Mesothelial cell of epicardium (in vitro differentiated cells): ENCODE results near the gene ANKRD33B. TPM values are rescaled to one million over a fixed set of nuclear protein-coding genes. Genes with fewer than 3 reads are reported as not detected.

Experiments
- DNase-seq, 2 experiments: peaks; one replicate each; pipeline ENCODE4 v3.0.0; 2021; ENCODE audit warnings: low spot score in 2 of 2; ENCODE audit not compliant: unreplicated experiment in 2 of 2
- H3K27ac Mint-ChIP-seq: 2 replicates; pipeline ENCODE4 v1.8.0; 2021; ENCODE audit warnings: mixed read lengths
- H3K27me3 Mint-ChIP-seq: 2 replicates; pipeline ENCODE4 v1.8.0; 2021; ENCODE audit warnings: low read depth, mixed read lengths
- H3K36me3 Mint-ChIP-seq: 2 replicates; pipeline ENCODE4 v1.8.0; 2021; ENCODE audit warnings: mixed read lengths
- H3K4me1 Mint-ChIP-seq: 2 replicates; pipeline ENCODE4 v1.8.0; 2021; ENCODE audit warnings: mixed read lengths
- H3K4me3 Mint-ChIP-seq: 2 replicates; pipeline ENCODE4 v1.8.0; 2021; ENCODE audit warnings: mild to moderate bottlenecking, moderate library complexity, mixed read lengths
- H3K9me3 Mint-ChIP-seq: 2 replicates; pipeline ENCODE4 v1.8.0; 2021; ENCODE audit warnings: mixed read lengths
- CTCF ChIP-seq: fragments of 200-600 bp; sonication (generic); IDR thresholded peaks from one replicate; pipeline ENCODE4 v1.5.0; 2021; ENCODE audit warnings: antibody characterized with exemption; ENCODE audit not compliant: unreplicated experiment
- total RNA-seq: library from RNA; stranded (reverse); gene quantifications from 3 replicates; pipeline ENCODE4 v1.2.1, GENCODE V29; 2021

ANKRD33B gene
- total RNA-seq, 1 donor from 2014 or later = 3.8 TPM

- DNase-seq = no peak
- H3K9me3 Mint-ChIP-seq = no peaks in the 10 kb centered on the region
- H3K4me1 Mint-ChIP-seq = peaks cover 33% of the 10 kb centered on the region
- TF ChIP-seq CTCF = no peak
- H3K4me3 Mint-ChIP-seq = no peak overlapping the region
- H3K36me3 Mint-ChIP-seq = no peaks in the 10 kb centered on the region
- H3K27me3 Mint-ChIP-seq = no peaks in the 10 kb centered on the region
- no peak overlapping the region for H3K27ac Mint-ChIP-seq
These were observed 24.8 kb upstream of the ANKRD33B start for GRCh38 chr5:10538789-10539686.

GRCh38 chr5:10539687-10539998, 24.2 kb upstream of the ANKRD33B start:
- no peak for TF ChIP-seq CTCF
- DNase-seq = no peak
- peaks cover 33% of the 10 kb centered on the region for H3K4me1 Mint-ChIP-seq
- no peak overlapping the region for H3K4me3 Mint-ChIP-seq
- H3K9me3 Mint-ChIP-seq = no peaks in the 10 kb centered on the region
- H3K27me3 Mint-ChIP-seq = peaks cover 2% of the 10 kb centered on the region
- no peak overlapping the region for H3K27ac Mint-ChIP-seq
- no peaks in the 10 kb centered on the region for H3K36me3 Mint-ChIP-seq

- Mint-ChIP-seq H3K27ac (no peak overlapping the region), H3K4me3 (no peak overlapping the region), H3K36me3 (no peaks in the 10 kb centered on the region), H3K27me3 (peaks cover 2% of the 10 kb centered on the region), H3K4me1 (peaks cover 33% of the 10 kb centered on the region), H3K9me3 (no peaks in the 10 kb centered on the region)
- no peak for TF ChIP-seq CTCF
- no peak for DNase-seq
These were observed 23.8 kb upstream of the ANKRD33B start for GRCh38 chr5:10540036-10540544.

- H3K4me3 Mint-ChIP-seq = no peak overlapping the region
- DNase-seq = no peak
- H3K36me3 Mint-ChIP-seq = no peaks in the 10 kb centered on the region
- H3K27me3 Mint-ChIP-seq = peaks cover 5% of the 10 kb centered on the region
- no peaks in the 10 kb centered on the region for H3K9me3 Mint-ChIP-seq
- H3K27ac Mint-ChIP-seq = no peak overlapping the region
- peaks cover 33% of the 10 kb centered on the region for H3K4me1 Mint-ChIP-seq
- TF ChIP-seq CTCF = no peak
These were observed 22.8 kb upstream of the ANKRD33B start for GRCh38 chr5:10540951-10541646.

- no peak for TF ChIP-seq CTCF
- peaks cover 26% of the 10 kb centered on the region for H3K4me1 Mint-ChIP-seq
- H3K9me3 Mint-ChIP-seq = no peaks in the 10 kb centered on the region
- peaks cover 6% of the 10 kb centered on the region for H3K27me3 Mint-ChIP-seq
- no peak overlapping the region for H3K27ac Mint-ChIP-seq
- no peak overlapping the region for H3K4me3 Mint-ChIP-seq
- DNase-seq = no peak
- H3K36me3 Mint-ChIP-seq = no peaks in the 10 kb centered on the region
These were observed 21.8 kb upstream of the ANKRD33B start for GRCh38 chr5:10542055-10542550.
